Gastrocnemius medialis (tissue), 4 donors: ENCODE results near the gene AMMECR1. TPM values are rescaled to one million over a fixed set of nuclear protein-coding genes. Genes with fewer than 3 reads are reported as not detected.
"Not testable (repeated sequence)": the region's sequence is repeated elsewhere in the genome, so short reads cannot be mapped to it uniquely, and the experiment has no call there.

ENCODE experiments used
- ATAC-seq, 2 donors: fragments of 150-250 bp; one replicate each; pipeline ENCODE4 v1.9.1; 2016
- DNase-seq, 2 donors: peaks; one replicate each; pipeline ENCODE4 v3.0.0-alpha.2; 2019
- H3K27ac ChIP-seq, 4 donors: fragments of 200-600 bp; sonication (generic); 1 replicate in 1 of 4; 2 replicates in 3 of 4; pipeline ENCODE4 v1.5.1; 2016 to 2018; ENCODE audit warnings: mild to moderate bottlenecking in 2 of 4, moderate library complexity in 1 of 4
- H3K27me3 ChIP-seq, 3 donors: fragments of 200-600 bp; sonication (generic) in 2 of 3; 1 replicate in 1 of 3; 2 replicates in 2 of 3; pipeline versions ENCODE4 v1.5.1 to v1.6.0; 2016 to 2019; ENCODE audit warnings: mild to moderate bottlenecking in 1 of 3, moderate library complexity in 1 of 3
- H3K36me3 ChIP-seq, 2 donors: fragments of 200-600 bp; sonication (generic) in 1 of 2; one replicate each; pipeline ENCODE4 v1.5.1; 2017 to 2018
- H3K4me1 ChIP-seq, 2 donors: fragments of 200-600 bp; sonication (generic) in 1 of 2; one replicate each; pipeline ENCODE4 v1.5.1; 2016 to 2017; ENCODE audit warnings: mild to moderate bottlenecking in 2 of 2
- H3K4me3 ChIP-seq, 4 donors: fragments of 200-600 bp; sonication (generic) in 3 of 4; 1 replicate in 1 of 4; 2 replicates in 3 of 4; pipeline ENCODE4 v1.5.1; 2016 to 2019; ENCODE audit warnings: mild to moderate bottlenecking in 2 of 4
- H3K9me3 ChIP-seq, 3 donors: fragments of 200-600 bp; sonication (generic) in 2 of 3; 1 replicate in 1 of 3; 2 replicates in 2 of 3; pipeline ENCODE4 v1.5.1; 2016 to 2019
- CTCF ChIP-seq, 5 experiments: fragments of 450-650 bp in 3 of 5; fragments of 200-600 bp in 2 of 5; sonication (generic) in 2 of 5; IDR thresholded peaks in 4 of 5; conservative IDR thresholded peaks in 1 of 5; 1 replicate in 4 of 5; 2 replicates in 1 of 5; pipeline ENCODE4 v1.5.1; 2016 to 2019; ENCODE audit warnings: antibody characterized with exemption in 5 of 5, mild to moderate bottlenecking in 3 of 5, moderate library complexity in 3 of 5
- POLR2A ChIP-seq, 2 donors: fragments of 450-650 bp; IDR thresholded peaks; one replicate each; pipeline ENCODE4 v1.6.1; 2017; ENCODE audit warnings: antibody characterized with exemption in 2 of 2, mild to moderate bottlenecking in 2 of 2, moderate library complexity in 2 of 2
- in situ Hi-C, 4 donors: fragments of 200-750 bp; cut with MboI; loops; one replicate each; pipeline versions ENCODE4 v1.15.0 to v1.8.0; 2017; ENCODE audit warnings: low sequenced_read_pairs in 4 of 4
- intact Hi-C: fragments of 100-400 bp; cut with DNase I; formaldehyde crosslinking; loops from one replicate; pipeline ENCODE4 v1.15.1; 2023; ENCODE audit warnings: low total_unique reads
- total RNA-seq, 4 donors: library from RNA; depleted of rRNA; stranded (reverse); fragments of >200 nt; gene quantifications; one replicate each; pipeline versions ENCODE4 v1.1.0 to v1.2.3, GENCODE V29; 2016

AMMECR1 gene
- total RNA-seq, 4 donors from 2014 or later: 1.2 to 2.6 (median 1.9) TPM

DNA sequence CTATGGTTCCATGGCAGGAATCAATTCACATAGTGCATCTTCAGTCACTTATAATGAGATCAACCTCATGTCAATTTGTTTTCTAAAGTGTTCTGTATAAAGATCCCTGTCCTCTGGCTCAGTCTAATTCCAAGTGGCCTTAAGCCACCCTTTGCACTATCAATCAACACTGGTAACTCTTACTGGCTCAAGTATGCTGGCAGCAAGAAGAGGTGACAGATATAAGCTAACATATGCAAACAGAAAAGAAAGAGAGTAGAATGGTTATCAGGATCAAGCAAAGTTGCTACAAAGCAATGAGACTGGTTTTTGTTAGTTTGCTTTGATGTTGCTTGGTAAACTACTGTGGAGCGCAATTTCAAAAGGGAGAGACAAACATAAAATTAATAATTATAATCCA is 67.0 kb downstream of the AMMECR1 start:
- Histone ChIP-seq H3K36me3 (no peaks in the 10 kb centered on the region), H3K4me1 (no peaks in the 10 kb centered on the region), H3K27me3 (no peaks in the 10 kb centered on the region), H3K9me3 (no peaks in the 10 kb centered on the region), H3K4me3 (no peak overlapping the region), H3K27ac (no peak overlapping the region)
- in situ Hi-C loops: no loop called here
- intact Hi-C loops: no loop called here
- ATAC-seq (no peak), DNase-seq (no peak)
- TF ChIP-seq POLR2A (IDR thresholded peaks at IDR 0.05) (no peak), CTCF (IDR thresholded peaks at IDR 0.05 in 4 of 5, conservative IDR thresholded peaks at IDR 0.05 in 1 of 5) (no peak)

GRCh38 chrX:110248578-110248977 is 69.3 kb downstream of the AMMECR1 start:
- Histone ChIP-seq H3K27me3 (no peaks in the 10 kb centered on the region), H3K4me1 (no peaks in the 10 kb centered on the region), H3K9me3 (no peaks in the 10 kb centered on the region), H3K27ac (no peak overlapping the region), H3K36me3 (no peaks in the 10 kb centered on the region), H3K4me3 (no peak overlapping the region)
- no peak for TF ChIP-seq POLR2A (IDR thresholded peaks at IDR 0.05)
- no peak for TF ChIP-seq CTCF (IDR thresholded peaks at IDR 0.05 in 4 of 5, conservative IDR thresholded peaks at IDR 0.05 in 1 of 5)
- DNase-seq: no peak
- ATAC-seq: no peak
- intact Hi-C loops (no loop called here), in situ Hi-C loops (no loop called here)

DNA sequence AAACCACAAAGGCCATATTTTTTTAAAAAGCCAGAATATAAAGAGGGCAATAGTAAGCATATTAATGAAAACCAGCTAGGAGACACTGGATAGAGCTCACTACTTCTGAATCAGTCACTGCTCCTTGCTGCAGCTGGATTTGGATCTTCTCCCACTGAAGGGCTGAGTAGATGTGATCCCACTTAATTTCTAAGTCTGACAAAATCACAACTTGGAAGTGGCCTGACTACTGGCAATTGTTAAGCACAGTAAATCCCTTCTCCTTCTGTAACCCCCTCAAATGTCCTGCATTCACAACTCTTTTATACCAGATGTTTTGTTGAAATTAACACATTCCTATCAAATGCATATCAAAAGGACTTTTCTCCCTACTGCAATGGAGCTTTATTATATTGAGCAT is 72.9 kb downstream of the AMMECR1 start:
- in situ Hi-C loops: no loop called here
- Histone ChIP-seq H3K27me3 (no peaks in the 10 kb centered on the region), H3K36me3 (no peaks in the 10 kb centered on the region), H3K4me3 (no peak overlapping the region), H3K9me3 (no peaks in the 10 kb centered on the region), H3K4me1 (no peaks in the 10 kb centered on the region), H3K27ac (no peak overlapping the region)
- DNase-seq (no peak), ATAC-seq (no peak)
- intact Hi-C loops: no loop called here
- no peak for TF ChIP-seq POLR2A (IDR thresholded peaks at IDR 0.05)
- no peak for TF ChIP-seq CTCF (IDR thresholded peaks at IDR 0.05 in 4 of 5, conservative IDR thresholded peaks at IDR 0.05 in 1 of 5)

- Histone ChIP-seq H3K4me1 (no peaks in the 10 kb centered on the region), H3K36me3 (no peaks in the 10 kb centered on the region), H3K27me3 (no peaks in the 10 kb centered on the region), H3K27ac (no peak overlapping the region), H3K9me3 (no peaks in the 10 kb centered on the region), H3K4me3 (no peak overlapping the region)
- TF ChIP-seq CTCF (IDR thresholded peaks at IDR 0.05 in 4 of 5, conservative IDR thresholded peaks at IDR 0.05 in 1 of 5) (no peak), POLR2A (IDR thresholded peaks at IDR 0.05) (no peak)
- no peak for ATAC-seq
- intact Hi-C loops: no loop called here
- no peak for DNase-seq
- in situ Hi-C loops: no loop called here
These were observed 75.5 kb downstream of the AMMECR1 start for GRCh38 chrX:110242371-110242770.

DNA sequence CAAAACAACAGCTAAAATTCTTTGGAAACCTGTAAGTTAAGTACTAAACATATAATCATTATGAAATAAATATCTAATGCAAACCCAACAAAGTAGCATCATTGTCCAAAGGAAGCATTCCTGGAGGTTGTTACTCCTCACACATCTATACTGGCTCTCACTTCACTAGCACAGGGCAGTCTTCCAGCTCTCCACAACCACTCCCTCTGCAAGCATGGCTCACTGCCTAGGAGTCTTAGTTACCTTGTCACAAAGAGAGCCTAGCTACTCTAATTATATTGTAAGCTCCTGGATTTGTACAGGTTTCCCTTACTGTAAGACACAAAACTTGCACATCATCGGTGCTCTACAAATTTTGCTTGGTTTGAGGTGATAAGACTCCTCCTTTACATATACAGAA is 76.1 kb downstream of the AMMECR1 start:
- Histone ChIP-seq H3K9me3 (no peaks in the 10 kb centered on the region), H3K4me1 (no peaks in the 10 kb centered on the region), H3K4me3 (no peak overlapping the region), H3K27me3 (no peaks in the 10 kb centered on the region), H3K36me3 (no peaks in the 10 kb centered on the region), H3K27ac (no peak overlapping the region)
- intact Hi-C loops (no loop called here), in situ Hi-C loops (no loop called here)
- DNase-seq: peak; percentile 6 to 30
- peak; percentile 36 to 42 for ATAC-seq
- TF ChIP-seq CTCF (IDR thresholded peaks at IDR 0.05 in 4 of 5, conservative IDR thresholded peaks at IDR 0.05 in 1 of 5) (no peak), POLR2A (IDR thresholded peaks at IDR 0.05) (no peak)

DNA sequence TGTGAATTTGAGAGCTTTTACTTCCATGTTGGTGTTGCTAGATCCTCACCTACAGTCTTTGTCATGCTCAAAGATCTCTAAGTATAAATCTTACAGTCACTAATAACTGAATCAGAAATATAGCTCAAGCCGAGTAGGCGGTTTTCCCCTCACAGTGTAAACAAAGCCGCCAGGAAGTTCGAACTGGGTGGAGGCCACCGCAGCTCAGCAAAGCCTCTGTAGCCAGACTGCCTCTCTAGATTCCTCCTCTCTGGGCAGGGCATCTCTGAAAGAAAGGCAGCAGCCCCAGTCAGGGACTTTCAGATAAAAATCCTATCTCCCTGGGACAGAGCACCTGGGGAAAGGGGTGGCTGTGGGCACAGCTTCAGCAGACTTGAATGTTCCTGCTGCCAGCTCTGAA is 79.6 kb downstream of the AMMECR1 start:
- DNase-seq, in situ Hi-C loops, H3K9me3 ChIP-seq, intact Hi-C loops, H3K27me3 ChIP-seq, ATAC-seq, H3K36me3 ChIP-seq, H3K4me1 ChIP-seq, H3K27ac ChIP-seq, H3K4me3 ChIP-seq: not testable (repeated sequence)

- in situ Hi-C loops, H3K36me3 ChIP-seq, H3K27ac ChIP-seq, H3K9me3 ChIP-seq, H3K4me3 ChIP-seq, ATAC-seq, DNase-seq, intact Hi-C loops, H3K4me1 ChIP-seq, H3K27me3 ChIP-seq: not testable (repeated sequence)
These were observed 86.4 kb downstream of the AMMECR1 start for GRCh38 chrX:110231485-110231884.
